ENCODE data around the gene MPHOSPH9.

GRCh38 chr12:123115409-123116121 is 117.4 kb downstream of the MPHOSPH9 start:
- TF ChIP-seq POLR2AphosphoS5 (IDR thresholded peaks at IDR 0.05; ENCODE audit: low read depth) = no peak
- no peak for TF ChIP-seq REST (IDR thresholded peaks at IDR 0.05; ENCODE audit: insufficient replicate concordance, low read depth)
- TF ChIP-seq CTCF (IDR thresholded peaks at IDR 0.05; ENCODE audit: insufficient read depth, low read length) = no peak
- no peak for TF ChIP-seq GABPA (IDR thresholded peaks at IDR 0.05; ENCODE audit: low read depth)
- no peak for TF ChIP-seq SPI1 (IDR thresholded peaks at IDR 0.05; ENCODE audit: borderline replicate concordance, low read depth)

Measured in HL-60 (cell line).